Measurements from ENCODE around the gene ANKMY1.

DNA sequence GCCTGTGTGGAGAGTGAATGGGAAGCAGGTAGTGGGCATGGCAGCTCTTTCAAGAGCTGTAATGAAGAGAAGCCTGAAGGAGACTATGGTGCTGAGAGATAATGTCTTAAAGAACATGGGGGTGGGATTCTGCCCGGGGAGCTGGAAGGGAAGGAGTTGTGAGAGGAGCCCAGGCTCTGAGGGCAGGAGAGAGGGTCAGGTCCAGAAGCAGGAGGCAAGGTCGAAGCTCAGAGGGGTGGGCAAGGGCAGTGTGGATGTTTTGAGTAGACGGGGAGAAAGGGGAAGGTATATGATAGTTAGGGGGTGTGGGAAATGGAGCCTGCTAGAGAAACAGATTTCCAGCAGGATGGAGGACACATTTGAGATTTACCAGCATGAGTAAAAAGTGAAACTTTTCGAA lies 30.9 kb upstream of the ANKMY1 start:
- TF ChIP-seq, protein P1, sequence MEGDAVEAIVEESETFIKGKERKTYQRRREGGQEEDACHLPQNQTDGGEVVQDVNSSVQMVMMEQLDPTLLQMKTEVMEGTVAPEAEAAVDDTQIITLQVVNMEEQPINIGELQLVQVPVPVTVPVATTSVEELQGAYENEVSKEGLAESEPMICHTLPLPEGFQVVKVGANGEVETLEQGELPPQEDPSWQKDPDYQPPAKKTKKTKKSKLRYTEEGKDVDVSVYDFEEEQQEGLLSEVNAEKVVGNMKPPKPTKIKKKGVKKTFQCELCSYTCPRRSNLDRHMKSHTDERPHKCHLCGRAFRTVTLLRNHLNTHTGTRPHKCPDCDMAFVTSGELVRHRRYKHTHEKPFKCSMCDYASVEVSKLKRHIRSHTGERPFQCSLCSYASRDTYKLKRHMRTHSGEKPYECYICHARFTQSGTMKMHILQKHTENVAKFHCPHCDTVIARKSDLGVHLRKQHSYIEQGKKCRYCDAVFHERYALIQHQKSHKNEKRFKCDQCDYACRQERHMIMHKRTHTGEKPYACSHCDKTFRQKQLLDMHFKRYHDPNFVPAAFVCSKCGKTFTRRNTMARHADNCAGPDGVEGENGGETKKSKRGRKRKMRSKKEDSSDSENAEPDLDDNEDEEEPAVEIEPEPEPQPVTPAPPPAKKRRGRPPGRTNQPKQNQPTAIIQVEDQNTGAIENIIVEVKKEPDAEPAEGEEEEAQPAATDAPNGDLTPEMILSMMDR (IDR thresholded peaks at IDR 0.05), result no peak
- TF ChIP-seq POLR2A (IDR thresholded peaks at IDR 0.05) (no peak), POLR2AphosphoS5 (IDR thresholded peaks at IDR 0.05) (no peak)

Measured in stomach (tissue), 4 donors.